C4-2B (cell line): Measurements from ENCODE around the gene RUNX3.

ENCODE experiments used
- ZFX ChIP-seq: fragments of 450-650 bp; IDR thresholded peaks from 2 replicates; pipeline ENCODE4 v1.6.1; 2017
- TF ChIP-seq, protein P1 (sequence below): fragments of 450-650 bp; conservative IDR thresholded peaks from 2 replicates; pipeline ENCODE4 v1.5.1; 2017; ENCODE audit warnings: mild to moderate bottlenecking

DNA sequence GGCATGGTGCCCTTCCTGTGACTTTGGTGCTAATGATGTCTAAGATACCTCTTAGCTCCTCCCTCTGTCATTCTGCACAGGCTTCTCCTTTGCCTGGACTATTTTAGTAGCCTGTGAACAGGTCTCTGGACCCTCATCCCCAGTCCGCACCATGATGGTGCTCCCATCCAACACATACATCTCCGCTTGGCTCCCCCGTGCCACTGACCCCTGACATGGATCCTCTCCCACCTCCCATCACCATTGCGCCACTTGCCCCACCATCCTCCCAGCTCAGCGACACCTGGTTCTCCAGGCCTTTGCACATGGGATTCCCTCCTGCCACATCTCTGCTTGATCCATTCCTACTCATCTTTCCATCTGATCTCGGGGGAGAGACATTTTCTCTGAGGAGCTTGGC, 33.9 kb downstream of the RUNX3 start:
- TF ChIP-seq, protein P1, sequence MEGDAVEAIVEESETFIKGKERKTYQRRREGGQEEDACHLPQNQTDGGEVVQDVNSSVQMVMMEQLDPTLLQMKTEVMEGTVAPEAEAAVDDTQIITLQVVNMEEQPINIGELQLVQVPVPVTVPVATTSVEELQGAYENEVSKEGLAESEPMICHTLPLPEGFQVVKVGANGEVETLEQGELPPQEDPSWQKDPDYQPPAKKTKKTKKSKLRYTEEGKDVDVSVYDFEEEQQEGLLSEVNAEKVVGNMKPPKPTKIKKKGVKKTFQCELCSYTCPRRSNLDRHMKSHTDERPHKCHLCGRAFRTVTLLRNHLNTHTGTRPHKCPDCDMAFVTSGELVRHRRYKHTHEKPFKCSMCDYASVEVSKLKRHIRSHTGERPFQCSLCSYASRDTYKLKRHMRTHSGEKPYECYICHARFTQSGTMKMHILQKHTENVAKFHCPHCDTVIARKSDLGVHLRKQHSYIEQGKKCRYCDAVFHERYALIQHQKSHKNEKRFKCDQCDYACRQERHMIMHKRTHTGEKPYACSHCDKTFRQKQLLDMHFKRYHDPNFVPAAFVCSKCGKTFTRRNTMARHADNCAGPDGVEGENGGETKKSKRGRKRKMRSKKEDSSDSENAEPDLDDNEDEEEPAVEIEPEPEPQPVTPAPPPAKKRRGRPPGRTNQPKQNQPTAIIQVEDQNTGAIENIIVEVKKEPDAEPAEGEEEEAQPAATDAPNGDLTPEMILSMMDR = no peak
- TF ChIP-seq ZFX = no peak
